Measurements from ENCODE around the gene GPC3. TPM values are rescaled to one million over a fixed set of nuclear protein-coding genes. Genes with fewer than 3 reads are reported as not detected.

Gene GPC3
- total RNA-seq, 1 donor from 2014 or later: 0.12 TPM

GRCh38 chrX:133660281-133660680 lies 325.1 kb downstream of the GPC3 start:
- intact Hi-C loops (cut with micrococcal nuclease): no loop called here

- intact Hi-C loops (cut with micrococcal nuclease): no loop called here
Observed at GRCh38 chrX:133658293-133658911, 327.0 kb downstream of the GPC3 start.

- intact Hi-C loops (cut with micrococcal nuclease): no loop called here
Observed at GRCh38 chrX:133655275-133656265, 329.8 kb downstream of the GPC3 start.

- intact Hi-C loops (cut with micrococcal nuclease): no loop called here
Observed at GRCh38 chrX:133654811-133655210, 330.6 kb downstream of the GPC3 start.

- intact Hi-C loops (cut with micrococcal nuclease): no loop called here
Observed at GRCh38 chrX:133653358-133653757, 332.0 kb downstream of the GPC3 start.

- intact Hi-C loops (cut with micrococcal nuclease): no loop called here
Observed at GRCh38 chrX:133652185-133652584, 333.2 kb downstream of the GPC3 start.

GRCh38 chrX:133650239-133650638 lies 335.2 kb downstream of the GPC3 start:
- intact Hi-C loops (cut with micrococcal nuclease): no loop called here

- intact Hi-C loops (cut with micrococcal nuclease): no loop called here
Observed at GRCh38 chrX:133649651-133650050, 335.7 kb downstream of the GPC3 start.

GRCh38 chrX:133648594-133648993 lies 336.8 kb downstream of the GPC3 start:
- intact Hi-C loops (cut with micrococcal nuclease): no loop called here

- intact Hi-C loops (cut with micrococcal nuclease): no loop called here
Observed at GRCh38 chrX:133646719-133647116, 338.7 kb downstream of the GPC3 start.

- intact Hi-C loops (cut with micrococcal nuclease): no loop called here
Observed at GRCh38 chrX:133645977-133646718, 339.2 kb downstream of the GPC3 start.

- intact Hi-C loops (cut with micrococcal nuclease): no loop called here
Observed at GRCh38 chrX:133645256-133645655, 340.1 kb downstream of the GPC3 start.

GRCh38 chrX:133640161-133641015 lies 345.0 kb downstream of the GPC3 start:
- intact Hi-C loops (cut with micrococcal nuclease): no loop called here

GRCh38 chrX:133639726-133640125 lies 345.7 kb downstream of the GPC3 start:
- intact Hi-C loops (cut with micrococcal nuclease): no loop called here

- intact Hi-C loops (cut with micrococcal nuclease): no loop called here
Observed at GRCh38 chrX:133638285-133638684, 347.1 kb downstream of the GPC3 start.

- intact Hi-C loops (cut with micrococcal nuclease): no loop called here
Observed at GRCh38 chrX:133637765-133638164, 347.6 kb downstream of the GPC3 start.

- intact Hi-C loops (cut with micrococcal nuclease): no loop called here
Observed at GRCh38 chrX:133636009-133636408, 349.4 kb downstream of the GPC3 start.

GRCh38 chrX:133634416-133634815 lies 351.0 kb downstream of the GPC3 start:
- intact Hi-C loops (cut with micrococcal nuclease): no loop called here

- intact Hi-C loops (cut with micrococcal nuclease): no loop called here
Observed at GRCh38 chrX:133633950-133634349, 351.4 kb downstream of the GPC3 start.

GRCh38 chrX:133633162-133633561 lies 352.2 kb downstream of the GPC3 start:
- intact Hi-C loops (cut with micrococcal nuclease): no loop called here

- intact Hi-C loops (cut with micrococcal nuclease): no loop called here
Observed at GRCh38 chrX:133630362-133630761, 355.0 kb downstream of the GPC3 start.
